Mesendoderm (in vitro differentiated cells): ENCODE data around the gene RBMS3.

Experiments
- DNase-seq: peaks from one replicate; pipeline ENCODE4 v3.0.0; 2013
- H2AK5ac ChIP-seq: 2 replicates; pipeline ENCODE4 v1.6.1; 2013; ENCODE audit warnings: low read length, inconsistent platforms
- H2BK120ac ChIP-seq: 2 replicates; pipeline ENCODE4 v1.6.1; 2013; ENCODE audit warnings: low read depth, mild to moderate bottlenecking, low read length, moderate library complexity, mixed read lengths
- H2BK15ac ChIP-seq: replicated peaks from 2 replicates; pipeline ENCODE4 v1.6.1; 2013; ENCODE audit warnings: low read depth, mild to moderate bottlenecking, moderate library complexity
- H2BK5ac ChIP-seq: 2 replicates; pipeline ENCODE4 v1.6.1; 2013; ENCODE audit warnings: low read length, inconsistent platforms
- H3K18ac ChIP-seq: 2 replicates; pipeline ENCODE4 v1.6.1; 2013; ENCODE audit warnings: mild to moderate bottlenecking, low read length, mixed read lengths
- H3K23ac ChIP-seq: one replicate; pipeline ENCODE4 v1.6.1; 2013; ENCODE audit warnings: low read length
- H3K27ac ChIP-seq: 2 replicates; pipeline ENCODE4 v1.5.1; 2013; ENCODE audit warnings: low read depth, mild to moderate bottlenecking, inconsistent platforms, low read length, moderate library complexity
- H3K27me3 ChIP-seq: 2 replicates; pipeline ENCODE4 v1.6.1; 2013; ENCODE audit warnings: low read length, control low read depth, mild to moderate bottlenecking, inconsistent platforms; ENCODE audit not compliant: insufficient read depth, poor library complexity
- H3K36me3 ChIP-seq: 2 replicates; pipeline ENCODE4 v1.6.1; 2013; ENCODE audit warnings: low read length, inconsistent platforms; ENCODE audit not compliant: control insufficient read depth, insufficient read depth
- H3K4ac ChIP-seq: one replicate; pipeline ENCODE4 v1.6.1; 2013; ENCODE audit warnings: low read depth, mild to moderate bottlenecking, low read length, moderate library complexity
- H3K4me1 ChIP-seq: 2 replicates; pipeline ENCODE4 v1.6.1; 2013; ENCODE audit warnings: low read depth, low read length, inconsistent platforms; ENCODE audit not compliant: control insufficient read depth
- H3K4me2 ChIP-seq: 2 replicates; pipeline ENCODE4 v1.6.1; 2013; ENCODE audit warnings: low read length
- H3K4me3 ChIP-seq: 2 replicates; pipeline ENCODE4 v1.5.1; 2013; ENCODE audit warnings: mild to moderate bottlenecking, low read length
- H3K56ac ChIP-seq: one replicate; pipeline ENCODE4 v1.6.1; 2013; ENCODE audit warnings: low read length
- H3K79me1 ChIP-seq: 2 replicates; pipeline ENCODE4 v1.6.1; 2013; ENCODE audit warnings: low read length, inconsistent platforms
- H3K79me2 ChIP-seq: 2 replicates; pipeline ENCODE4 v1.6.1; 2013; ENCODE audit warnings: mild to moderate bottlenecking, low read length; ENCODE audit not compliant: control insufficient read depth, insufficient read depth
- H3K9ac ChIP-seq: 2 replicates; pipeline ENCODE4 v1.6.1; 2013; ENCODE audit warnings: low read length, inconsistent platforms
- H4K5ac ChIP-seq: one replicate; pipeline ENCODE4 v1.6.1; 2013; ENCODE audit warnings: low read length
- H4K8ac ChIP-seq: one replicate; pipeline ENCODE4 v1.6.1; 2013; ENCODE audit warnings: low read depth, mild to moderate bottlenecking, control low read depth, low read length, moderate library complexity
- WGBS: extraction: QIAGEN DNeasy Blood & Tissue Kit; methylation state at CpG from one replicate; pipeline ENCODE4 v1.1.7; 2013; ENCODE audit warnings: low lambda C conversion rate, missing lambda C conversion rate; ENCODE audit not compliant: insufficient coverage; ENCODE audit errors: extremely low coverage; 5-methylcytosine and 5-hydroxymethylcytosine counted together

The RBMS3 gene

DNA sequence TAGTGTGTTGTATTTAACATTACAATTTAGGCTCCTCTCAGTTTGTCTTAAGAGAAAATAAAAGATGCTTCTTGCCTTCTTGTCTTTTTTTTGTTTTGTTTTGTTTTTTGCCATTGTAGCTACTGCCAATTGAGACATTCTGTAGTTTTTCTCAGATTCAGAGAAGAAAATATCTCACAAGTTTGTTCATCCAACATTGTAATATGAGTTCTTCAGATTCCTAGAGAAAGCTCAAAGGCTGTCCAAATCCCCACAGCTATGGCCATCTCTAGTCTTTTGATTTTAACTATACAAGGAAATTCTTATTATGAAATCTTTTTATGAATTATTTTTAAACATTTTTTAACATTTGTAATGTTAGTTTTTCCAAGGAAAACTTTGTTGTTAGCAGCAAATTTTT is 264.7 kb downstream of the RBMS3 start:
- H3K18ac ChIP-seq: no peak overlapping the region
- no peak overlapping the region for H2BK15ac ChIP-seq
- DNase-seq: no peak
- H3K4me2 ChIP-seq: no peak overlapping the region
- no peak overlapping the region for H2AK5ac ChIP-seq
- H3K27ac ChIP-seq: no peak overlapping the region
- H3K23ac ChIP-seq: no peak overlapping the region
- no peak overlapping the region for H3K4me3 ChIP-seq
- no peak overlapping the region for H2BK5ac ChIP-seq
- no peak overlapping the region for H3K56ac ChIP-seq
- H3K9ac ChIP-seq: no peak overlapping the region
- no peak overlapping the region for H3K4ac ChIP-seq
- H4K5ac ChIP-seq: no peak overlapping the region
- H2BK120ac ChIP-seq: no peak overlapping the region
- H3K27me3 ChIP-seq: no peaks in the 10 kb centered on the region
- no peaks in the 10 kb centered on the region for H3K36me3 ChIP-seq
- H3K79me1 ChIP-seq: no peaks in the 10 kb centered on the region
- no peaks in the 10 kb centered on the region for H3K4me1 ChIP-seq
- H4K8ac ChIP-seq: no peak overlapping the region
- H3K79me2 ChIP-seq: no peaks in the 10 kb centered on the region

DNA sequence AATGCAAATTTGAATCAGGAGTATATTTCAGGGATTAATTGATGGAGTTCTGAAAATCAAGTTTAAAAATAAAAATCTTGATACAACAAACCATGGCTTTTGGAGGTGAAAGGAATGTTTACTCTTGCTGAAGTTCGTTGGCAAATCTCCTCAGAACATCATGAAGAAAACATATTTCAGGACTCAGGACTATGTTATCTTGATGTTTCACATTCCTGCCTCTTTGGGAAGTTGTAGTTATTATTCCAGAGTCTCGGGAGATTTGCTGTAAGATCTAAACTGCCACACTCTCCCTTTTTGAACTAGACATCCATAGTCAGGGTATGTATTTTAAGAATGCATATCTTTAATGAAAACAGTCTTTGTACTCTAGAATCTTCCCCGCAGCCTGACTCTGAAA is 271.2 kb downstream of the RBMS3 start:
- no peak for DNase-seq
- Histone ChIP-seq H4K5ac (no peak overlapping the region), H3K79me2 (no peaks in the 10 kb centered on the region), H2BK120ac (no peak overlapping the region), H3K9ac (no peak overlapping the region), H4K8ac (no peak overlapping the region), H2BK5ac (no peak overlapping the region), H3K56ac (no peak overlapping the region), H2BK15ac (no peak overlapping the region), H3K4me2 (no peak overlapping the region), H3K79me1 (no peaks in the 10 kb centered on the region), H3K36me3 (no peaks in the 10 kb centered on the region), H3K18ac (no peak overlapping the region), H3K4ac (no peak overlapping the region), H3K4me3 (no peak overlapping the region), H3K27me3 (no peaks in the 10 kb centered on the region), H3K27ac (no peak overlapping the region), H3K23ac (no peak overlapping the region), H3K4me1 (no peaks in the 10 kb centered on the region), H2AK5ac (no peak overlapping the region)
- no CpG with 5 or more reads among the region's 3 CpGs for WGBS

DNA sequence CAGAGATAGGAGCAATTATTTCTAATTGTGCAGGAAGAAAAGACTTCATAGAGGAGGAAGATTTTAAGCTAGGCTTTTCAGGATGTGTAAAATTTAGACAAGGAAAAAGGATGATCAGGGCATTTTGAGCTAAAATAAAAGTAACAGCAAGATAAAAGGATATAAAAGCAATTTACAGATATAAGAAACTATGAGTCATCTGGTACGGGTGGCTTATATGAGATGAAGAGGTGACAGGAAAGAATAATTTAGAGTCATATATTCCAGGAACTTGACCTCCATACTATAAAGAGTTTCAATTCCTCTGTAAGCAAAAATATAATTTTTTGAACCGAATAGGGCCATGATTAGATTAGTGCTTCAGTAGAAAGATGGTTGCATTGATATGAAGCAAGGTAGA is 273.7 kb downstream of the RBMS3 start:
- Histone ChIP-seq H2BK15ac (no peak overlapping the region), H3K27me3 (no peaks in the 10 kb centered on the region), H3K4me1 (no peaks in the 10 kb centered on the region), H4K8ac (no peak overlapping the region), H3K23ac (no peak overlapping the region), H3K4me3 (no peak overlapping the region), H3K79me1 (no peaks in the 10 kb centered on the region), H2BK120ac (no peak overlapping the region), H2BK5ac (no peak overlapping the region), H3K36me3 (no peaks in the 10 kb centered on the region), H3K4ac (no peak overlapping the region), H3K56ac (no peak overlapping the region), H3K18ac (no peak overlapping the region), H3K9ac (no peak overlapping the region), H3K4me2 (no peak overlapping the region), H2AK5ac (no peak overlapping the region), H3K27ac (no peak overlapping the region), H3K79me2 (no peaks in the 10 kb centered on the region), H4K5ac (no peak overlapping the region)
- WGBS: no CpG with 5 or more reads among the region's 2 CpGs
- no peak for DNase-seq

DNA sequence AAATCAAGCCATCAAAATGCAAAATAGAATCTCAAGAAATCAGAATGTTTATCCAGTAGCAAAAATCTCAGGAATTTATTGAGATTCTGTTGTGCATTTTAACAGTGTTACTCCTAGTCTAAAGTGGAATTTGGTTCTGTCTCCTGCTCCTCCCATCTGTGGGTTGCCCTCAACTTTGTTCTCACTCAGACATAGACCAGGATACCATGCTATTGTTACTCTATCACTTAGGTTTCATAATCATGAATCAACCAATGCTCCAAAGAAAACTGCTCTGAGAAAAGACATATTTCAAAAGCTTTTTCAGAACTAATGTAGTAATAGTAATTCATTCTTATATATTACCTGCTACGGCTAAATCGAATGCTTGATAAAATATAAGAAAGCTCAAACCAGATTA is 274.7 kb downstream of the RBMS3 start:
- no peak overlapping the region for H4K8ac ChIP-seq
- H2BK15ac ChIP-seq: no peak overlapping the region
- H3K23ac ChIP-seq: no peak overlapping the region
- H3K4me2 ChIP-seq: no peak overlapping the region
- no peaks in the 10 kb centered on the region for H3K79me1 ChIP-seq
- H2BK5ac ChIP-seq: no peak overlapping the region
- no peaks in the 10 kb centered on the region for H3K4me1 ChIP-seq
- H3K4me3 ChIP-seq: no peak overlapping the region
- H2AK5ac ChIP-seq: no peak overlapping the region
- H3K9ac ChIP-seq: no peak overlapping the region
- H3K27me3 ChIP-seq: no peaks in the 10 kb centered on the region
- no peak overlapping the region for H3K4ac ChIP-seq
- no peak overlapping the region for H4K5ac ChIP-seq
- H3K56ac ChIP-seq: no peak overlapping the region
- H3K36me3 ChIP-seq: no peaks in the 10 kb centered on the region
- WGBS: no CpG with 5 or more reads among the region's 2 CpGs
- H3K27ac ChIP-seq: no peak overlapping the region
- H2BK120ac ChIP-seq: no peak overlapping the region
- H3K18ac ChIP-seq: no peak overlapping the region
- DNase-seq: peak; percentile 18
- H3K79me2 ChIP-seq: no peaks in the 10 kb centered on the region

DNA sequence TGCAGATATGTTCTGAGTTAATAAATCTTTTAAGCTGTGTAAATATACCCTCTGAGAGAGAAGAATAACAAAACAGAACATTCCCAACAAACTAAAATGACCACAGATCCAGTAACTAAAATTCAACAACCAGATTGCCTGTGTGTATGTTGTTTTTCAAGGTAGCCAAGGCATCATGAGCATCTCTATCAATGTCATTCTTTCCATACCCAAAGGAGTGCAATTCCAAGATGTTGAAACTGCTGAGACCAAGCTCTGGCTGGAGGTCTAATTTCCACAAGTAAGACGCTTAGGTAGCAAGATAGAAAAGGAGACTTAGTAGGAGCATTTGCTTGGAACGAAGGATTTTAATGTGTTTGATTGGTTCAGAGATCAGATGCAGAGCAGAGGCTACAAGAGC is 276.3 kb downstream of the RBMS3 start:
- Histone ChIP-seq H4K5ac (no peak overlapping the region), H3K18ac (no peak overlapping the region), H2BK120ac (no peak overlapping the region), H2BK5ac (no peak overlapping the region), H3K27me3 (no peaks in the 10 kb centered on the region), H3K27ac (no peak overlapping the region), H3K36me3 (no peaks in the 10 kb centered on the region), H3K23ac (no peak overlapping the region), H3K4ac (no peak overlapping the region), H3K79me2 (no peaks in the 10 kb centered on the region), H3K56ac (no peak overlapping the region), H3K4me1 (no peaks in the 10 kb centered on the region), H3K9ac (no peak overlapping the region), H3K79me1 (no peaks in the 10 kb centered on the region), H3K4me3 (no peak overlapping the region), H4K8ac (no peak overlapping the region), H2AK5ac (no peak overlapping the region), H3K4me2 (no peak overlapping the region), H2BK15ac (peak overlapping the region; percentile 23)
- WGBS: no CpG with 5 or more reads among the region's 2 CpGs
- no peak for DNase-seq

DNA sequence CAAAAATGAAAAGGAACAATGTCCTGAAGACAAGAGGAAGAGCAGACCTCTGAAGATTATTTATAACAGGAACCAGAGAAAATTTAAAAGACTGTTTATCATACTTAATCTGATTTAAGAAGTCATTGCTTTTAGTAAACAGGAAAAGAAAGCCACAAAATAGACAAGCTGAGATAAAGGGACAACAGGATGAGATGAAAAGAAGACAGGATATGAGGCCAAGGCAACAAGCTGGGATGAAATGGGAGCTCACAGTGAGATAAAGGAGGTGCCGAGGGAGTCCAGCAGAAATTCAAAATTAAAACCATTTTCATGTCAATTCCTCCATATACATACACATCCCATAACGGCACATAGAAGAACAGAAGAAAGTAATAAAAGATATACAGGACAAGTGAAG is 277.0 kb downstream of the RBMS3 start:
- Histone ChIP-seq H2BK15ac (no peak overlapping the region), H3K79me1 (no peaks in the 10 kb centered on the region), H3K4me2 (no peak overlapping the region), H3K36me3 (no peaks in the 10 kb centered on the region), H4K8ac (no peak overlapping the region), H3K27ac (no peak overlapping the region), H3K9ac (no peak overlapping the region), H2AK5ac (no peak overlapping the region), H3K4me3 (no peak overlapping the region), H3K23ac (no peak overlapping the region), H3K56ac (no peak overlapping the region), H3K18ac (no peak overlapping the region), H3K27me3 (no peaks in the 10 kb centered on the region), H3K79me2 (no peaks in the 10 kb centered on the region), H2BK120ac (no peak overlapping the region), H3K4me1 (no peaks in the 10 kb centered on the region), H4K5ac (no peak overlapping the region), H3K4ac (no peak overlapping the region), H2BK5ac (no peak overlapping the region)
- no peak for DNase-seq
- no CpG with 5 or more reads among the region's 2 CpGs for WGBS
